DMS153 treated with DMSO at 0.1 percent for 48 hours (cell line): ENCODE data around the gene OR7D4.
"Not testable (repeated sequence)": the region's sequence is repeated elsewhere in the genome, so short reads cannot be mapped to it uniquely, and the experiment has no call there.

Source experiments
- DNase-seq: peaks from one replicate; lab custom pipeline; 2025; ENCODE audit not compliant: unreplicated experiment; lab: John Stamatoyannopoulos, UW

The OR7D4 gene

GRCh38 chr19:9219489-9219888 is at the start of gene OR7D4:
Gene OR7D4 (minus strand): TSS chr19:9219589. CDS start chr19:9214837, 4,752 bp downstream.
- DNase-seq = no peak

GRCh38 chr19:9251236-9251635 is 31.8 kb upstream of the OR7D4 start:
- no peak for DNase-seq

GRCh38 chr19:9250630-9251029 is 31.2 kb upstream of the OR7D4 start, which contains the start of gene OR7E24:
Gene OR7E24 (plus strand): TSS chr19:9250930. CDS start chr19:9251044, 114 bp downstream.
- no peak for DNase-seq

GRCh38 chr19:9205501-9206113 is 13.8 kb downstream of the OR7D4 start:
- DNase-seq = peak; percentile 27

DNA sequence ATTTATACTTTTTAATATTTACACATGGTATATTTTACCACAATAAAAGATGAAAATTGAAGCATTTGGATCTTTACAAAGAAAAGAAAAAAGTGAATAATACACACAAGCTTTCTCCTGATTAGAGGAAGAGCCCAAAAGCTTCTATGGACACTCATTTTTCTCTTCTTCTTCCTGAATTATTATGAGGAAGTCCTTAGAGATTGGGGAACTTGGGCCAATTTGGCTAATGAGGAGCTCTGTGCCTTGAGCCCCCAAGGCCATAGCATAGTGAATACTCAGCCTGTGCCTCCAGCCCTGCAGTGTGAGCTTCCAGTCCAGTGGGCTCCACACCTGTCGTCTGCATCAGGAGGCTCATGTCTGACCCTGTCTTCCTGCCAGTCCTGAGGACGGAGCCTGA is 21.3 kb downstream of the OR7D4 start:
- not testable (repeated sequence) for DNase-seq

DNA sequence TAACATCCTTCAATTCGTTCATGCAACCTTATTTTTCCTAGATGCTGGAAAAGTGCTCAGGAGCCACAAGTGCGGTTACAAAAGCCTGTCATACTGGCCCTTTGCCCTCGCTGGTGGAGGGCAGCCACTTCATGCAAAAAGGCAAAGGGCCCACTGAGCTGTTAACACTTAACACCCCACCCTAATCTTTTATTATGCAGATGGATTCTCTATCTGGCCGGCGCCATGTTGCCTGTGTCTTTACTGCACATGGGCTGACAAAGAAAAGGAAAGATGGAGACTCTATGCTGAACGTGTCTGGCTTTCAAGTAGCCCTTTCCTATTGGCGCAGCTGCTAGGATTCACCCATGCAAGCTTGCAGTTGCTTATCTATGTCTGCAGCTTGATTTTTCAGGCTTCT is 29.9 kb downstream of the OR7D4 start:
- no peak for DNase-seq

DNA sequence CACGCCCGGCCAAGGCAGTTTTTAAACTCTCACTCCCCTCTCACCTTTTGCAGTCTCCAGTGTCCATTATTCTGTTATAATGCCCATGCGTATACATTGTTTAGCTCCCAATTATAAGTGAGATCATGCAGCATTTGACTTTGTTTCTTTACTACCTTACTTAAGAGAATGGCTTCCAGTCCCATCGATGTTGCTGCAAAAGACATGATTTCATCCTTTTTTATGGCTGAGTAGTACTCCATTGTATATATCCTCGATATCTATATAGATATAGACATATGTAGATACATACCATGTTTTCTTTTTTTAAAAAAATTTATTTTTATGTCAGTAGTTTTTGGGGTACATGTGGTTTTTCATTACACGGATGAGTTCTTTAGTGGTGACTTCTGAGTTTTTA is 32.2 kb downstream of the OR7D4 start:
- DNase-seq = no peak

- no peak for DNase-seq
These were observed 36.4 kb downstream of the OR7D4 start for GRCh38 chr19:9183000-9183399.

GRCh38 chr19:9178901-9179300 is 40.5 kb downstream of the OR7D4 start, which contains the start of gene OR7D2:
Gene OR7D2 (plus strand): TSS chr19:9178979. CDS start chr19:9185782, 6,803 bp downstream.
- no peak for DNase-seq

- DNase-seq = no peak
These were observed 44.1 kb downstream of the OR7D4 start for GRCh38 chr19:9175326-9175725.

GRCh38 chr19:9171393-9171991 is 47.9 kb downstream of the OR7D4 start:
- DNase-seq = no peak

GRCh38 chr19:9166846-9167245 is 52.5 kb downstream of the OR7D4 start:
- no peak for DNase-seq

DNA sequence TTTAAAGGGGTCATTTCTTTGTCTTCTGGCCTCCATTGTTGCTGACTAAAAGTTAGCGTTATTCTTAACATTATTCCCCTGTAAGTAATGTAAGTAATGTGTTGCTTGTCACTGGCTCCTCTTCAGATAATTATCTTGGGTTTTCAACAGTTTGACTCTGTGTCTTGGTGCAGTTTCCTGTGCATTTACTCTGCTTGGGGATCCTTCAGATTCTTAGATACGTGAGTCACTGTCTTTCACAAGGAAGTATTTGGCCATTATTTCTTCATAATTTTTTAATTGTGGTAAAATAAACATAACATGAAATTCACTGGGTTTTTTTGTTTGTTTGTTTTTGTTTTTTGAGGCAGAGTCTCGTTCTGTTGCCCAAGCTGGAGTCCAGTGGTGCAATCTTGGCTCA is 54.1 kb downstream of the OR7D4 start:
- no peak for DNase-seq

DNA sequence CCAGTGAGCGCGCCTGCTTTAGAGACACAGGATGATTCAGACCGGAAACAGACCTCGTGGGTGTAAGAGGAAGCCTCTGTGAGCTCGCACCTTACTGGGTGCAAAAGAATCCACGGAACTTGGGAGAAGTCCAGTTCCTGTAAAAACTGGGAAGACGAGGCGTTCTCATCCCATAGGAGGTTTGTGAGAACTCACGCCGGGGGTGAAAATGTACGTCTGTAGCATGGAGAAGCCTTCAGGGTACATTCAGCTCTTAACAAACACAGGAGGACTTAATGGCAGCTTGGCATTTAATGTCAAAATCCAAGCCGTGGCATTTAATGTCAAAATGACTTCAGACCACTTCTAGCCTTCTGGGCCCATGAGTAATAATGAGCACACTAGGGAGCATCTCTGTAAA is 58.0 kb downstream of the OR7D4 start:
- no peak for DNase-seq
